BE2C (cell line): ENCODE measurements around the gene COPS3.

ENCODE experiments used
- DNase-seq: peaks from one replicate; pipeline ENCODE4 v3.0.0-alpha.2; 2020
- H3K27me3 ChIP-seq: fragments of 250-450 bp; sonication (Bioruptor Pico); 2 replicates; pipeline ENCODE4 v1.5.1; 2020; ENCODE audit warnings: mild to moderate bottlenecking
- H3K36me3 ChIP-seq: fragments of 250-450 bp; sonication (Bioruptor Pico); 2 replicates; pipeline ENCODE4 v1.5.1; 2020; ENCODE audit warnings: mild to moderate bottlenecking
- H3K4me1 ChIP-seq: fragments of 250-450 bp; sonication (Bioruptor Pico); 2 replicates; pipeline ENCODE4 v1.5.1; 2020
- H3K4me3 ChIP-seq: 2 replicates; pipeline ENCODE4 v1.5.1; 2011; ENCODE audit warnings: low read depth, low read length
- H3K9me3 ChIP-seq: fragments of 250-450 bp; sonication (Bioruptor Pico); 2 replicates; pipeline ENCODE4 v1.5.1; 2020
- TF ChIP-seq, protein P1 (sequence below): IDR thresholded peaks from 2 replicates; pipeline ENCODE4 v1.5.1; 2012; ENCODE audit warnings: mild to moderate bottlenecking, low read depth, low read length

COPS3 gene

DNA sequence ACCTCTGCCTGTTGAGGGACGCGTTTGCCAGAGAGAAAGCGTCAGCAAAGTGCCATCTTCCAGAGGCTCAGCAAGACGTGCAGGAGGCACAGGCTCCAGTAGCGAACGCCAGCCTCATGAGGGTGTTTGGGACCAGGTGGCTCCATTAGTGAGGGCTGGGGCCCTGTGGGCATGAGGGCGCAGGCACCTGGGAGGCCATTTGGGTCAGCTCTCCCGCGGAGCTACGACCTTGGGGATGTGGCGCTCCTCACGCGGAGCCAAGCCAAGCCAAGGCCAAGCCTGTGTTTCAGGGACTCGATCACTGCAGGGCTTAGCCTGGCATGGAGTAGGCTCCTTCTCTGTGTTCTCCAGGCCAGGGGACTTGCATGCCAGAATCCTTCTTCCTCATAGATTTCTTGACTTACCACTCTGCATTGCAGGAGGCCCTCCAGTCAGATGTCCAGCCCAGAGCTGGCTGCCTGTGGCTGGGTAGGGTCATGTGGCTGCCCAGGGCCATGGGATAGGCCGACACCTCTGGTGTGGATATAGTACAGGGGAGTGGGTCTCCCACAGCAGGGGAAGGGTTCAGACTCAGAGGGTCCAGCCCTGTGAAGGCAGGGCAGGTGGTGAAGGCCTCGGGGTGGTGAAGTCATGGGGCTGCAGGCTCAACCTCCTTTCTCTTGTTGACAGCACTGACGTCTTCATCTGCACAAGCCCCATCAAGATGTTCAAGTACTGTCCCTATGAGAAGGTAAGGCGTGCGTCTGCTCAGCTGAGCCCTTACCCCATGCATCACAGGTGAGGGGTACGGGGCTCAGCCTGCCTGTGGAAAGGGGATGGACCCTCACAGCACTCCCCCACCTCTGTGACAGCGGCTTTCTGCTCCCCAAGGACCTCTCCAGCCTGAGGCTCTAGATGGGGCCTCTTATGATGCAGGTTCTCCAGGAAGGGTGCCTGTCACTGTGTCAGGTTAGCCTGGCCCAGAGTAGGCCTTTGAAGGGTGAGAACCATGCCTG, 41.8 kb upstream of the COPS3 start:
- no peaks in the 10 kb centered on the region for H3K4me1 ChIP-seq
- no peaks in the 10 kb centered on the region for H3K9me3 ChIP-seq
- no peaks in the 10 kb centered on the region for H3K27me3 ChIP-seq
- TF ChIP-seq, protein P1, sequence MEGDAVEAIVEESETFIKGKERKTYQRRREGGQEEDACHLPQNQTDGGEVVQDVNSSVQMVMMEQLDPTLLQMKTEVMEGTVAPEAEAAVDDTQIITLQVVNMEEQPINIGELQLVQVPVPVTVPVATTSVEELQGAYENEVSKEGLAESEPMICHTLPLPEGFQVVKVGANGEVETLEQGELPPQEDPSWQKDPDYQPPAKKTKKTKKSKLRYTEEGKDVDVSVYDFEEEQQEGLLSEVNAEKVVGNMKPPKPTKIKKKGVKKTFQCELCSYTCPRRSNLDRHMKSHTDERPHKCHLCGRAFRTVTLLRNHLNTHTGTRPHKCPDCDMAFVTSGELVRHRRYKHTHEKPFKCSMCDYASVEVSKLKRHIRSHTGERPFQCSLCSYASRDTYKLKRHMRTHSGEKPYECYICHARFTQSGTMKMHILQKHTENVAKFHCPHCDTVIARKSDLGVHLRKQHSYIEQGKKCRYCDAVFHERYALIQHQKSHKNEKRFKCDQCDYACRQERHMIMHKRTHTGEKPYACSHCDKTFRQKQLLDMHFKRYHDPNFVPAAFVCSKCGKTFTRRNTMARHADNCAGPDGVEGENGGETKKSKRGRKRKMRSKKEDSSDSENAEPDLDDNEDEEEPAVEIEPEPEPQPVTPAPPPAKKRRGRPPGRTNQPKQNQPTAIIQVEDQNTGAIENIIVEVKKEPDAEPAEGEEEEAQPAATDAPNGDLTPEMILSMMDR = no peak
- no peak overlapping the region for H3K4me3 ChIP-seq
- no peak for DNase-seq
- H3K36me3 ChIP-seq = no peaks in the 10 kb centered on the region

DNA sequence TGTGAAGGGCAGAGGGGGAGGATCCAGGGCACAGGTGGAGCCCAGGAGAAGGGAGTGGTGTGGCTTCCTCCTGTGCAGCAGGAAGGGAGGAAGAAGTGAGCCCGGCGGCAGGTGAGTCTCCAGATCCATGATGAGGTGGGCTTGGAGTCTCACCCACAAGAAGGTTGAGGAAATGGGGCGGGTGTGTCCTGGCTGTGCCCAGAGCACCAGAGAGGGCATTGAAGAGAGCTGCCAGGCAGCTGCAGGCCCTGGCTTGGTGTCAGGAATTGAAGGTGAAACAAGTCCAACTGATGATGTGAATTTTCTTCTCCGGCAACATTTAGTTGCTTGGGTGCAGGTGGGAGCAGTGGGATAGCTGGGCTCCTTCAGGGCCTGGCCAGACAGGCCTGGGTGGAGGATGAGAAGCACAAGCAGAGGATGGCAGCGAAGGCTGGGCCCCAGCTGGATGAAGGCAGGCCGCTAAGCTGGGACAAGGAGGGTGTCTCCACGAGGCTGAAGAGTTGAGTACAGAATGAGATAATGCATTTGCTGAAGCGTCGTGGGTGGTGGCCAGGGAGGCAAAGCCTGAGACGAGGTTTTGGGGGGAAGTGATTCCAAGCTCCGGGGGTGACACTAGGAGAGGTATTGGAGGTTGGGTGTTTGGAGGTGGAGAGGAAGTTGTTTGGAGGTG, 40.4 kb upstream of the COPS3 start:
- DNase-seq = no peak
- Histone ChIP-seq H3K27me3 (no peaks in the 10 kb centered on the region), H3K9me3 (no peaks in the 10 kb centered on the region), H3K4me1 (no peaks in the 10 kb centered on the region), H3K36me3 (no peaks in the 10 kb centered on the region), H3K4me3 (no peak overlapping the region)
- TF ChIP-seq, protein P1 = no peak

DNA sequence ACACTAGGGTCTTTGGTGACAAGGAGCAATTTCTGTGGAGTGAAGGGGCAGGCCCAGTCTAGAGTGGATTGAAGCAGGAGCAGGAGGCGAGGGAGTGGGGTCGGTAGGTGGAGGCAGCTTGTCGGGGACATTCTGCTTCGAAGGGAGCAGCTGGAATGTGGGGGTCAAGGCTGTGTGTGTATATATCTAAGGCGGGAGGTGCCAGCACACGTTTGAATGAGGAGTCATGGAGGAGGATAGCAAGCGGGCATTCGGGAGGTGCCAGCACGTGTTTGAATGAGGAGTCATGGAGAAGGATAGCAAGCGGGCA, 39.8 kb upstream of the COPS3 start:
- Histone ChIP-seq H3K4me3 (no peak overlapping the region), H3K27me3 (no peaks in the 10 kb centered on the region), H3K36me3 (no peaks in the 10 kb centered on the region), H3K4me1 (no peaks in the 10 kb centered on the region), H3K9me3 (no peaks in the 10 kb centered on the region)
- TF ChIP-seq, protein P1 = no peak
- DNase-seq = no peak

DNA sequence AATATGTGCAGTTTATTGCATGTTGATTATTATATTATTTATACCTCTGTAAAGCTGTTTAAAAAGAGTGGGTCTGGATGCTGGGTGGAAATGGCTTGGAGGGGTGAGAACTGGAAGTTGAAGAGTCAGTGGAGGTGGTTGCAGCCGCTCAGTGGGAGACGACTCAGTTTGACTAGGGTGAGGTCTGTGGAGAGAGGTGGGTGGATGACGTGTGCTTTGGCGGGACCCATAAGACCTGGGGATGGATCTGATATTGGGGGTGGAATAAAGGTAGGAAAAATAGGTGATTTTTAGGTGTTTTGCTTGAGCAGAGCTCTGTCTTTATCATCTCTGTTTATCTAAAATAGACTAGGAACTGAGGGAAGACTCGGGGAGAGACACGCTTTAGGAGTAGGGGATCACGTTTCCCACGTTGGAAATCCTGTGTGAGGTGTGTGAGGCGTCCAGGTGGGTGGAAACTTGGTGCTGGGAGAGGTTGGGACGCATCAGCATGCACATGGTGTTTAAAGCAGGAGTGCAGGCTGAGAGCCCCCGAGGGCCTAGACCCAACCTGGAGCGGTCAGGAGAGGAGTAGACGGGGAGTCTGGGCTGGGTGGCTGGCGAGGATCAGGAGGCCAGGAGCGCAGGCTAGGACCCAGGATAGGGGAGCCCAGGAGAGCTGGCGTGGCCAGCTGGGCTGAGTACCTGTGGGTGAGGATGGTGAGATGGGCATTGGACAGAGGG, 39.3 kb upstream of the COPS3 start:
- H3K4me3 ChIP-seq = no peak overlapping the region
- DNase-seq = no peak
- no peaks in the 10 kb centered on the region for H3K36me3 ChIP-seq
- H3K9me3 ChIP-seq = no peaks in the 10 kb centered on the region
- H3K27me3 ChIP-seq = no peaks in the 10 kb centered on the region
- TF ChIP-seq, protein P1 = no peak
- no peaks in the 10 kb centered on the region for H3K4me1 ChIP-seq

DNA sequence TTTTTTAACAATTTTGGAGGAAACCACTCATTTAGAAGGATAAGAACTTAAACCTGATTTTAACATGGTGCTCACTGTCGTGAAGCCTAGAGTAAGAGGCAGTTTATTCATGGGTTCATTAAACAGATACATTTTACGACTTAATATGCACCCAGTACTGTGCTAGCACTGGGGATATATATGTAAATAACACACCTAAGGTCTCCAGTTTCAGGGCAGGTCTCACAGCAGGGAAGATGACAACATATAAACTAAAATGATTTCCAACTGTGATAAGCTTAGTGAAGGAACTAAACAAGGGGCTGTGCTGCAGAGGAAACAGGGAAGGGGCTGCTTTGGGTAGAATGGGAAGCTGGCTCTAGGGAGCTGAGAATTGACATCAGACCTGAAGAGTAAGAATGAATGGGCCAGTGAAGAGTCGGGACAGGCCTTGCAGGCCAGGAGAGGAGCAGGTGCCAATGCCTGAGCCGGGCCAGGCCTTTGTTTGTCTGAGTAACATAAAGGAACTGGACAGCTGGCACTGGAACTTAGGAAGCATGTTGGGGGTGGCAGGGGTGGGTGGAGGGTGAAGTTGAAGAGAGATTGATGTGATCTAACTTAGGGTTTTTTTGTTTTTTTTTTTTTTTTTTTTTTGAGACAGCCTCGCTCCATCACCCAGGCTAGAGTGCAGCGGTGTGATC, 34.2 kb upstream of the COPS3 start:
- no peaks in the 10 kb centered on the region for H3K36me3 ChIP-seq

More for the DNA sequence above, 34.2 kb upstream of the COPS3 start:
- H3K4me3 ChIP-seq = no peak overlapping the region
- DNase-seq = no peak
- no peaks in the 10 kb centered on the region for H3K27me3 ChIP-seq
- TF ChIP-seq, protein P1 = no peak
- H3K9me3 ChIP-seq = no peaks in the 10 kb centered on the region
- H3K4me1 ChIP-seq = no peaks in the 10 kb centered on the region
